SK-N-SH treated with all-trans-retinoic acid at 6 μM for 48 hours (cell line): ENCODE measurements around the gene IDUA.

Experiments used
- ATAC-seq: fragments of 200-7000 bp; cut with Tn5 transposase; 3 replicates; pipeline ENCODE4 v1.9.1; 2020; ENCODE audit warnings: mild to moderate bottlenecking, moderate library complexity
- ARNTL ChIP-seq: fragments of 450-650 bp; formaldehyde crosslinking; IDR thresholded peaks from 2 replicates; pipeline ENCODE4 v1.5.0; 2020; ENCODE audit warnings: low read depth, mild to moderate bottlenecking, moderate library complexity, borderline replicate concordance
- BACH2 ChIP-seq: fragments of 250-450 bp; sonication (Bioruptor Pico); IDR thresholded peaks from 2 replicates; pipeline ENCODE4 v1.9.0; 2021; ENCODE audit warnings: mild to moderate bottlenecking, borderline replicate concordance
- CSDC2 ChIP-seq: fragments of 250-450 bp; sonication (Bioruptor Pico); IDR thresholded peaks from 2 replicates; pipeline ENCODE4 v1.5.0; 2020; ENCODE audit warnings: mild to moderate bottlenecking, moderate library complexity
- ESRRG ChIP-seq: fragments of 250-450 bp; sonication (Bioruptor Pico); IDR thresholded peaks from 2 replicates; pipeline ENCODE4 v1.6.1; 2021; ENCODE audit warnings: mild to moderate bottlenecking
- GLIS3 ChIP-seq: fragments of 250-450 bp; sonication (Bioruptor Pico); IDR thresholded peaks from 2 replicates; pipeline ENCODE4 v1.5.0; 2020; ENCODE audit warnings: mild to moderate bottlenecking, moderate library complexity
- OSR1 ChIP-seq: fragments of 250-450 bp; sonication (Bioruptor Pico); IDR thresholded peaks from 2 replicates; pipeline ENCODE4 v1.8.0; 2022; ENCODE audit warnings: moderate library complexity, mild to moderate bottlenecking, inconsistent platforms
- PPARA ChIP-seq: fragments of 250-450 bp; sonication (Bioruptor Pico); IDR thresholded peaks from 2 replicates; pipeline ENCODE4 v1.5.0; 2020; ENCODE audit warnings: mild to moderate bottlenecking, borderline replicate concordance
- RARB ChIP-seq: fragments of 250-450 bp; sonication (Bioruptor Pico); IDR thresholded peaks from 2 replicates; pipeline ENCODE4 v1.8.0; 2021; ENCODE audit warnings: mild to moderate bottlenecking, moderate library complexity
- SNAI2 ChIP-seq: fragments of 250-450 bp; sonication (Bioruptor Pico); IDR thresholded peaks from 2 replicates; pipeline ENCODE4 v1.5.0; 2020; ENCODE audit warnings: mild to moderate bottlenecking, moderate library complexity
- TCF4 ChIP-seq: fragments of 250-450 bp; sonication (Bioruptor Pico); IDR thresholded peaks from 2 replicates; pipeline ENCODE4 v1.8.0; 2021; ENCODE audit warnings: mild to moderate bottlenecking, moderate library complexity, borderline replicate concordance
- TOX ChIP-seq: fragments of 250-450 bp; sonication (Bioruptor Pico); IDR thresholded peaks from 2 replicates; pipeline ENCODE4 v1.8.0; 2021; ENCODE audit warnings: mild to moderate bottlenecking, moderate library complexity, borderline replicate concordance
- ZC3H10 ChIP-seq: fragments of 250-450 bp; sonication (Bioruptor Pico); IDR thresholded peaks from 2 replicates; pipeline ENCODE4 v1.5.1; 2021; ENCODE audit warnings: mild to moderate bottlenecking, moderate library complexity
- ZFP30 ChIP-seq: fragments of 450-650 bp; formaldehyde crosslinking; IDR thresholded peaks from 2 replicates; pipeline ENCODE4 v1.5.0; 2022; ENCODE audit warnings: mild to moderate bottlenecking, moderate library complexity
- ZNF70 ChIP-seq: fragments of 450-650 bp; formaldehyde crosslinking; IDR thresholded peaks from 2 replicates; pipeline ENCODE4 v1.5.0; 2020; ENCODE audit warnings: mild to moderate bottlenecking, moderate library complexity
- ZNF8 ChIP-seq: fragments of 450-650 bp; formaldehyde crosslinking; IDR thresholded peaks from 2 replicates; pipeline ENCODE4 v1.5.0; 2020; ENCODE audit warnings: mild to moderate bottlenecking, moderate library complexity
- TF ChIP-seq, protein P1 (sequence below): fragments of 250-450 bp; sonication (Bioruptor Pico); IDR thresholded peaks from 2 replicates; pipeline ENCODE4 v1.5.1; 2021; ENCODE audit warnings: mild to moderate bottlenecking, moderate library complexity
- TF ChIP-seq, protein P2 (sequence below): fragments of 250-450 bp; sonication (Bioruptor Pico); IDR thresholded peaks from 2 replicates; pipeline ENCODE4 v1.8.0; 2021; ENCODE audit warnings: low read depth, mild to moderate bottlenecking, moderate library complexity, borderline replicate concordance
- TF ChIP-seq, protein P3 (sequence below): fragments of 250-450 bp; sonication (Bioruptor Pico); IDR thresholded peaks from 2 replicates; pipeline ENCODE4 v1.5.1; 2020; ENCODE audit warnings: low read depth, mild to moderate bottlenecking, moderate library complexity
- TF ChIP-seq, protein P4 (sequence below): fragments of 250-450 bp; sonication (Bioruptor Pico); IDR thresholded peaks from 2 replicates; pipeline ENCODE4 v1.8.0; 2020; ENCODE audit warnings: mild to moderate bottlenecking, moderate library complexity, borderline replicate concordance

IDUA gene

DNA sequence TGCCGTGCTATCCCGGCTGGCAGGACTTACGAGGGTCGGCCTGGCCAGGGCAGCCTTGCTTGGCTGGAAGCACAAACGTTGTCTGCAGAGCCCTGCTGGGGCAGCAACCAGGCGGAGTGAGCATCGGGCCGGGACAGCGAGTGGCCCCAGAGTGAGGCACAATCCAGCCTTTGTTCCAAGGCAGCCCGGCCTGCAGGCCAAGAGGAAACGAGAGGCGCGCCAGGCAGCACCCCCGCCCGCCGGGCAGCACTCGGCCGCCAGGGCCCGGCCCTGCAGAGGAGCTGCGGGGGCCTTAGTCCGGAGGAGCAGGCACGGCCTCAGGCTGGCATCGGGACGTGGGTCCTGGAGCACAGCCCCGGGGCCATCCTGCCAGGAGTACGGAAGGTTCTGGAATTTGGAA, 48.7 kb downstream of the IDUA start:
- no peak for TF ChIP-seq CSDC2
- no peak for TF ChIP-seq RARB (CRISPR knock-in tag)
- no peak for TF ChIP-seq ZFP30 (CRISPR knock-in tag)
- TF ChIP-seq, protein P1, sequence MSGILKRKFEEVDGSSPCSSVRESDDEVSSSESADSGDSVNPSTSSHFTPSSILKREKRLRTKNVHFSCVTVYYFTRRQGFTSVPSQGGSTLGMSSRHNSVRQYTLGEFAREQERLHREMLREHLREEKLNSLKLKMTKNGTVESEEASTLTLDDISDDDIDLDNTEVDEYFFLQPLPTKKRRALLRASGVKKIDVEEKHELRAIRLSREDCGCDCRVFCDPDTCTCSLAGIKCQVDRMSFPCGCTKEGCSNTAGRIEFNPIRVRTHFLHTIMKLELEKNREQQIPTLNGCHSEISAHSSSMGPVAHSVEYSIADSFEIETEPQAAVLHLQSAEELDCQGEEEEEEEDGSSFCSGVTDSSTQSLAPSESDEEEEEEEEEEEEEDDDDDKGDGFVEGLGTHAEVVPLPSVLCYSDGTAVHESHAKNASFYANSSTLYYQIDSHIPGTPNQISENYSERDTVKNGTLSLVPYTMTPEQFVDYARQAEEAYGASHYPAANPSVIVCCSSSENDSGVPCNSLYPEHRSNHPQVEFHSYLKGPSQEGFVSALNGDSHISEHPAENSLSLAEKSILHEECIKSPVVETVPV (CRISPR knock-in tag): no peak
- TF ChIP-seq ZNF70: no peak
- no peak for TF ChIP-seq PPARA (CRISPR knock-in tag)
- TF ChIP-seq ARNTL (CRISPR knock-in tag): no peak
- no peak for TF ChIP-seq GLIS3 (CRISPR knock-in tag)
- no peak for TF ChIP-seq ZNF8 (CRISPR knock-in tag)
- TF ChIP-seq, all 23 proteins: peak for 0
- no peak for ATAC-seq

DNA sequence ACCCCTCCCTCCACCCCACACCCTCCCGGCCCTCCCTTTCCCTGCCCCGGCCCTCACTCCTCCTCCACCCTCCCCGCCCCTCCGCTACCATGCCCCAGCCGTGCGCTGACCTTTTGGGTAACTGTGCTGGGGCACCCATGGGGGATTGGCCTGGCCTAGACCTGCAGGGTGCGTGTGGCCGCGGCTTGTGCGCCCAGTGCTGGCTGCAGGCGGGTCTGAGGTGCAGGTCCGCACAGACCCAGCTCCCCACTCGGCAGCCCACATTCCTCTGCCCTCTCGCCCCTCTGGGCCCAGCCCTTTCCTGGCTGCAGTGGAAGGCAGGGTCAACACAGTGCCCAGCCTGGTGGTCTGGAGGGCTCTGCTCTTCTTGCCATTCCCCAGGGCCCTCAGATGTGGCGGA, 49.3 kb downstream of the IDUA start:
- TF ChIP-seq ZNF8 (CRISPR knock-in tag): no peak
- no peak for TF ChIP-seq SNAI2 (CRISPR knock-in tag)
- TF ChIP-seq ESRRG: no peak
- no peak for TF ChIP-seq TOX (CRISPR knock-in tag)
- TF ChIP-seq, protein P1 (CRISPR knock-in tag): no peak
- TF ChIP-seq, protein P2, sequence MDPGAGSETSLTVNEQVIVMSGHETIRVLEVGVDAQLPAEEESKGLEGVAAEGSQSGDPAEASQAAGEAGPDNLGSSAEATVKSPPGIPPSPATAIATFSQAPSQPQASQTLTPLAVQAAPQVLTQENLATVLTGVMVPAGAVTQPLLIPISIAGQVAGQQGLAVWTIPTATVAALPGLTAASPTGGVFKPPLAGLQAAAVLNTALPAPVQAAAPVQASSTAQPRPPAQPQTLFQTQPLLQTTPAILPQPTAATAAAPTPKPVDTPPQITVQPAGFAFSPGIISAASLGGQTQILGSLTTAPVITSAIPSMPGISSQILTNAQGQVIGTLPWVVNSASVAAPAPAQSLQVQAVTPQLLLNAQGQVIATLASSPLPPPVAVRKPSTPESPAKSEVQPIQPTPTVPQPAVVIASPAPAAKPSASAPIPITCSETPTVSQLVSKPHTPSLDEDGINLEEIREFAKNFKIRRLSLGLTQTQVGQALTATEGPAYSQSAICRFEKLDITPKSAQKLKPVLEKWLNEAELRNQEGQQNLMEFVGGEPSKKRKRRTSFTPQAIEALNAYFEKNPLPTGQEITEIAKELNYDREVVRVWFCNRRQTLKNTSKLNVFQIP (CRISPR knock-in tag): no peak
- no peak for TF ChIP-seq GLIS3 (CRISPR knock-in tag)
- no peak for TF ChIP-seq RARB (CRISPR knock-in tag)
- no peak for TF ChIP-seq ARNTL (CRISPR knock-in tag)
- TF ChIP-seq, protein P3, sequence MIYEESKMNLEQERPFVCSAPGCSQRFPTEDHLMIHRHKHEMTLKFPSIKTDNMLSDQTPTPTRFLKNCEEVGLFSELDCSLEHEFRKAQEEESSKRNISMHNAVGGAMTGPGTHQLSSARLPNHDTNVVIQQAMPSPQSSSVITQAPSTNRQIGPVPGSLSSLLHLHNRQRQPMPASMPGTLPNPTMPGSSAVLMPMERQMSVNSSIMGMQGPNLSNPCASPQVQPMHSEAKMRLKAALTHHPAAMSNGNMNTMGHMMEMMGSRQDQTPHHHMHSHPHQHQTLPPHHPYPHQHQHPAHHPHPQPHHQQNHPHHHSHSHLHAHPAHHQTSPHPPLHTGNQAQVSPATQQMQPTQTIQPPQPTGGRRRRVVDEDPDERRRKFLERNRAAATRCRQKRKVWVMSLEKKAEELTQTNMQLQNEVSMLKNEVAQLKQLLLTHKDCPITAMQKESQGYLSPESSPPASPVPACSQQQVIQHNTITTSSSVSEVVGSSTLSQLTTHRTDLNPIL: no peak
- TF ChIP-seq, all 23 proteins: peak for 0
- no peak for ATAC-seq

DNA sequence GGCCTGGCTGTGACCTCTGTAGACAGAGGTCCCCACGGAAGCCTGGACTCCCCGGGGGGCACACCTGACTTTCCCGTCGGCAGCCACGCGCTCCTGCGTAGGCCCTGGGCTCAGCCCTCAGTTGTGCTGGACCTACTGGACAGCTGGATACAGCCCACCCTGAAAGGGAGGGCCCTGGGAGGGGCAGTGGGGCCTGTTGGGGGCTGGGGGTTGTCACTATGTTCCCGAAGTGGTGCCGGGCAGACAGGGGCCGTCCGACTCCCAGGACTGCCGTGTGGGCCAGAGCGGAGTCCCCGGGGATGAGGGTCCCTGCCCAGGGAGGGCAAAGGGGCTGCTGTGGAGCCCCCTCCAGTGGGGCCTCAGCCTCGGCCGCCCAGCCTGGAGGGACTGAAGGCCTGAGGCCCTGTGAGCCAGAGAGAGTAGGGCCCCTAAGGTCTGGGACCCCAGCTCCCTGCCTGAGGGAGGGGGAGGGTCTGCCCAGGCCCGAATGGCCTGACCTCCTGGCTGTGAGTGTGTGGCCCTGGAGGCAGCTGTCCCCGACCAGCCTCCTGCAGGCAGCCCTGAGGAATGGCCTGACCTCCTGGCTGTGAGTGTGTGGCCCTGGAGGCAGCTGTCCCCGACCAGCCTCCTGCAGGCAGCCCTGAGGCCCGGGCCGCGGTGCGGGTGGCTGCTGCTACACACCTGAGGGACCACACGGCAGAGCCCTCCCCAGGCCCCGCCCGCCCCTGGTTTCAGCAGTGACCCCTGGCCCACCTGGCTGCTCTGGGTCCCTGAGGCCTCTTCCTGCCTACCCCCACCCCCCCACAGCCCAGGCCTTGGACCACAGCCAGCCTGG, 50.3 kb downstream of the IDUA start:
- no peak for ATAC-seq
- TF ChIP-seq SNAI2 (CRISPR knock-in tag): no peak
- TF ChIP-seq, protein P1 (CRISPR knock-in tag): no peak
- TF ChIP-seq OSR1: no peak
- TF ChIP-seq PPARA (CRISPR knock-in tag): no peak
- TF ChIP-seq ZC3H10 (CRISPR knock-in tag): no peak
- TF ChIP-seq ESRRG: no peak
- TF ChIP-seq, protein P3: no peak
- no peak for TF ChIP-seq BACH2 (CRISPR knock-in tag)

DNA sequence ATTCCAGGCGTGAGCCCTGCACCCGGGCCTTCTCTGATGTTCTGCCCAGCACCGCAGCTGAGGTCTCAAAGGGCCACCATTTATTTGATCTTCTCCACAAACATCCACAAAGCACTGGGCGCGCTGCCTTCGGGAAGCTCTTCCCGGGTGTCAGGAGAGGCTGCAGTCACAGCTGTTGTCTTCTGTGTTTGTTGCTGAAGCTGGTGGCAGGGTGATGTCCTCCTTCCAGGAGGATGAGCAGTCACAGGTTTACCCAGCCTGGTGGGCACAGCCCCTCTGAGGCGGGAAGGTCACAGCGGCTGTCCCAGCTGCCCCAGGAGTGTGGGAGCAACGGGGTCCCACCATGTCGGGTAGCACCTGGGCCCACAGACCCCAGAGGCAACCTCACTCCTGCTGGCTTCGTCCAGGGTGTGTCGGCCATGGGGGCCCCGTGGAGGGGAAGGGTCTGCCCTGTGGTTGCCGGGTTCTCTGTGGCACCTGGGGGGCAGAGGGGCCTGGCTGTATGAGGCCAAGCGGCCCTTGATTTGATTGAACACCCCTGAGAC, 52.2 kb downstream of the IDUA start:
- no peak for ATAC-seq
- no peak for TF ChIP-seq ZC3H10 (CRISPR knock-in tag)
- TF ChIP-seq ZNF8 (CRISPR knock-in tag): no peak
- TF ChIP-seq, protein P4, sequence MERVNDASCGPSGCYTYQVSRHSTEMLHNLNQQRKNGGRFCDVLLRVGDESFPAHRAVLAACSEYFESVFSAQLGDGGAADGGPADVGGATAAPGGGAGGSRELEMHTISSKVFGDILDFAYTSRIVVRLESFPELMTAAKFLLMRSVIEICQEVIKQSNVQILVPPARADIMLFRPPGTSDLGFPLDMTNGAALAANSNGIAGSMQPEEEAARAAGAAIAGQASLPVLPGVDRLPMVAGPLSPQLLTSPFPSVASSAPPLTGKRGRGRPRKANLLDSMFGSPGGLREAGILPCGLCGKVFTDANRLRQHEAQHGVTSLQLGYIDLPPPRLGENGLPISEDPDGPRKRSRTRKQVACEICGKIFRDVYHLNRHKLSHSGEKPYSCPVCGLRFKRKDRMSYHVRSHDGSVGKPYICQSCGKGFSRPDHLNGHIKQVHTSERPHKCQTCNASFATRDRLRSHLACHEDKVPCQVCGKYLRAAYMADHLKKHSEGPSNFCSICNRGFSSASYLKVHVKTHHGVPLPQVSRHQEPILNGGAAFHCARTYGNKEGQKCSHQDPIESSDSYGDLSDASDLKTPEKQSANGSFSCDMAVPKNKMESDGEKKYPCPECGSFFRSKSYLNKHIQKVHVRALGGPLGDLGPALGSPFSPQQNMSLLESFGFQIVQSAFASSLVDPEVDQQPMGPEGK (CRISPR knock-in tag): no peak
- TF ChIP-seq, protein P3: no peak
- TF ChIP-seq CSDC2: no peak
- TF ChIP-seq TCF4 (CRISPR knock-in tag): no peak
- TF ChIP-seq, protein P2 (CRISPR knock-in tag): no peak
- TF ChIP-seq ZFP30 (CRISPR knock-in tag): no peak
- no peak for TF ChIP-seq ZNF70
